ENCODE data around the gene SPRED1. TPM values are rescaled to one million over a fixed set of nuclear protein-coding genes. Genes with fewer than 3 reads are reported as not detected.

The SPRED1 gene
- total RNA-seq, 1 donor from 2014 or later = 25.6 TPM

GRCh38 chr15:38325648-38325990 is 73.0 kb downstream of the SPRED1 start:
- Mint-ChIP-seq H3K27me3 (no peaks in the 10 kb centered on the region), H3K4me3 (no peak overlapping the region), H3K9me3 (no peaks in the 10 kb centered on the region), H3K4me1 (ENCODE audit: unreplicated experiment) (no peaks in the 10 kb centered on the region), H3K36me3 (peaks cover 34% of the 10 kb centered on the region), H3K27ac (no peak overlapping the region)
- no peak for DNase-seq (ENCODE audit: extremely low spot score, unreplicated experiment)
- no peak for TF ChIP-seq CTCF (conservative IDR thresholded peaks at IDR 0.05)

GRCh38 chr15:38332711-38333110 is 80.1 kb downstream of the SPRED1 start:
- H3K4me3 Mint-ChIP-seq = no peak overlapping the region
- H3K27ac Mint-ChIP-seq = no peak overlapping the region
- H3K4me1 Mint-ChIP-seq (ENCODE audit: unreplicated experiment) = no peaks in the 10 kb centered on the region

GRCh38 chr15:38335116-38335515 is 82.5 kb downstream of the SPRED1 start:
- no peaks in the 10 kb centered on the region for H3K4me1 Mint-ChIP-seq (ENCODE audit: unreplicated experiment)
- H3K27ac Mint-ChIP-seq = no peak overlapping the region
- no peak overlapping the region for H3K4me3 Mint-ChIP-seq
- no peaks in the 10 kb centered on the region for H3K27me3 Mint-ChIP-seq
- H3K9me3 Mint-ChIP-seq = no peaks in the 10 kb centered on the region
- no peak for DNase-seq (ENCODE audit: extremely low spot score, unreplicated experiment)
- H3K36me3 Mint-ChIP-seq = peaks cover 10% of the 10 kb centered on the region
- TF ChIP-seq CTCF (conservative IDR thresholded peaks at IDR 0.05) = no peak

More at GRCh38 chr15:38332711-38333110, 80.1 kb downstream of the SPRED1 start:
- H3K36me3 Mint-ChIP-seq = peaks cover 9% of the 10 kb centered on the region
- H3K27me3 Mint-ChIP-seq = no peaks in the 10 kb centered on the region
- TF ChIP-seq CTCF (conservative IDR thresholded peaks at IDR 0.05) = no peak
- no peak for DNase-seq (ENCODE audit: extremely low spot score, unreplicated experiment)
- H3K9me3 Mint-ChIP-seq = no peaks in the 10 kb centered on the region

GRCh38 chr15:38344351-38344750 is 91.7 kb downstream of the SPRED1 start:
- Mint-ChIP-seq H3K27me3 (no peaks in the 10 kb centered on the region), H3K36me3 (peaks cover 38% of the 10 kb centered on the region), H3K27ac (no peak overlapping the region), H3K4me1 (ENCODE audit: unreplicated experiment) (no peaks in the 10 kb centered on the region), H3K4me3 (no peak overlapping the region), H3K9me3 (no peaks in the 10 kb centered on the region)
- DNase-seq (ENCODE audit: extremely low spot score, unreplicated experiment) = no peak
- no peak for TF ChIP-seq CTCF (conservative IDR thresholded peaks at IDR 0.05)

- Mint-ChIP-seq H3K27me3 (no peaks in the 10 kb centered on the region), H3K4me1 (ENCODE audit: unreplicated experiment) (no peaks in the 10 kb centered on the region), H3K9me3 (no peaks in the 10 kb centered on the region), H3K4me3 (no peak overlapping the region), H3K27ac (no peak overlapping the region), H3K36me3 (peaks cover 13% of the 10 kb centered on the region)
- DNase-seq (ENCODE audit: extremely low spot score, unreplicated experiment) = no peak
- no peak for TF ChIP-seq CTCF (conservative IDR thresholded peaks at IDR 0.05)
Measured at GRCh38 chr15:38349251-38349650, 96.6 kb downstream of the SPRED1 start.

GRCh38 chr15:38351466-38351865 is 98.8 kb downstream of the SPRED1 start:
- Mint-ChIP-seq H3K36me3 (peaks cover 6% of the 10 kb centered on the region), H3K27ac (no peak overlapping the region), H3K27me3 (no peaks in the 10 kb centered on the region), H3K9me3 (no peaks in the 10 kb centered on the region), H3K4me1 (ENCODE audit: unreplicated experiment) (no peaks in the 10 kb centered on the region), H3K4me3 (no peak overlapping the region)
- no peak for TF ChIP-seq CTCF (conservative IDR thresholded peaks at IDR 0.05)
- DNase-seq (ENCODE audit: extremely low spot score, unreplicated experiment) = no peak

Data from type B pancreatic cell (in vitro differentiated cells).